DOHH2 (cell line): ENCODE measurements around the gene OCA2.

Source experiments
- H3F3A ChIP-seq: fragments of 200-600 bp; sonication (generic), shearing (Covaris generic); 2 replicates; pipeline ENCODE4 v1.6.0; 2016; ENCODE audit warnings: antibody characterized with exemption, mild to moderate bottlenecking; ENCODE audit not compliant: control insufficient read depth, insufficient read depth
- H3K27ac ChIP-seq: fragments of 200-600 bp; sonication (generic); 2 replicates; pipeline ENCODE4 v1.5.1; 2014; ENCODE audit warnings: low read depth, mild to moderate bottlenecking, low read length, moderate library complexity
- H3K27me3 ChIP-seq: fragments of 200-600 bp; sonication (generic); 2 replicates; pipeline ENCODE4 v1.6.1; 2014; ENCODE audit warnings: mild to moderate bottlenecking, low read length, mixed read lengths; ENCODE audit not compliant: control insufficient read depth
- H3K36me3 ChIP-seq: fragments of 200-600 bp; sonication (generic); 2 replicates; pipeline ENCODE4 v1.6.1; 2014; ENCODE audit warnings: mild to moderate bottlenecking, low read length, moderate library complexity, mixed read lengths; ENCODE audit not compliant: control insufficient read depth
- H3K4me1 ChIP-seq: fragments of 200-600 bp; sonication (generic); 2 replicates; pipeline ENCODE4 v1.6.1; 2014; ENCODE audit warnings: mild to moderate bottlenecking, low read length, mixed read lengths; ENCODE audit not compliant: control insufficient read depth
- H3K4me2 ChIP-seq: fragments of 200-600 bp; sonication (generic); 2 replicates; pipeline ENCODE4 v1.6.0; 2014; ENCODE audit warnings: mild to moderate bottlenecking, low read length, moderate library complexity
- H3K4me3 ChIP-seq: fragments of 200-600 bp; sonication (generic); 2 replicates; pipeline ENCODE4 v1.5.1; 2014; ENCODE audit warnings: mild to moderate bottlenecking, low read length, mixed read lengths
- H3K79me2 ChIP-seq: fragments of 200-600 bp; sonication (generic); 2 replicates; pipeline ENCODE4 v1.6.1; 2014; ENCODE audit warnings: mild to moderate bottlenecking, low read length, mixed read lengths; ENCODE audit not compliant: control insufficient read depth
- H3K9me2 ChIP-seq: fragments of 200-600 bp; sonication (generic); replicated peaks from 2 replicates; pipeline ENCODE4 v1.6.1; 2014; ENCODE audit warnings: mild to moderate bottlenecking, low read length, mixed read lengths; ENCODE audit not compliant: control insufficient read depth
- H3K9me3 ChIP-seq: fragments of 200-600 bp; sonication (generic); 2 replicates; pipeline ENCODE4 v1.6.1; 2014; ENCODE audit warnings: antibody characterized with exemption, low read length, mixed read lengths; ENCODE audit not compliant: control insufficient read depth, insufficient read depth
- H4K20me1 ChIP-seq: fragments of 200-600 bp; sonication (generic); 2 replicates; pipeline ENCODE4 v1.6.0; 2014; ENCODE audit warnings: low read depth, mild to moderate bottlenecking, antibody characterized with exemption, low read length, moderate library complexity; ENCODE audit not compliant: control insufficient read depth, insufficient read depth
- EZH2phosphoT487 ChIP-seq: fragments of 200-600 bp; sonication (generic); IDR thresholded peaks from 2 replicates; pipeline ENCODE4 v1.6.1; 2017; ENCODE audit warnings: borderline replicate concordance, mild to moderate bottlenecking, antibody characterized with exemption, low read length, moderate library complexity, mixed read lengths
- TF ChIP-seq, protein P1 (sequence below): fragments of 200-600 bp; sonication (generic); IDR thresholded peaks from one replicate; pipeline ENCODE4 v1.5.1; 2014; ENCODE audit warnings: antibody characterized with exemption, mild to moderate bottlenecking, low read depth, low read length; ENCODE audit not compliant: poor library complexity, severe bottlenecking

Gene OCA2

DNA sequence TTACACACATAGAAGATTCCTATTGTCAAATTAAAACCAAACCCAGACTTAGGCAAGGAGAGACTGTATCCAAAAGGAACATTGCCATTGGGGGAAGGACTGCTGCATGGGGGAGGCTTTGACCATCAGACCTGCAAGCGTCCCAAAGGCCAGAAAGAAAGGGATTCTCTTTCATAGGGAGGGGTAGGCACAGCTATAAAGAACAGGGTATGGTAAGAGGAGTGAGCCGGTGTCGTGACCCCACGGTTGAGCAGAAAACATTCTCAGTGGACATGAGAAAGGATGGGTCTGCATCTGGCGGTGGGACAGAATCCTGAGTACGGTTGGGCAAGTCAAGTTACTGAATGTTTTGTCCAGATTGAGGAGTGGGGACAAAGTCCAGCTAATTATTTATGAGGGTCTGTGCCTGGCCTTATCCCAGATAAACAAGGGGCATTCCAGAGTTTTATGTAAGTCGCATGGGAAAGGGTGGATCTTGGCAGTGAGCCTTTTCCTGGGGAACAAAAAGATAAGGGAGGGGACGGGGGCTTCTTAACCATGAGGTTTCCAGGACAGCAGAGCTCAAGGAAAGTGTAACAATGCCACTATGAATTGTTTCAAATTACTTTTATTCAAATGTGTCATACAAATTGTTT, 357.8 kb downstream of the OCA2 start:
- no peak for TF ChIP-seq EZH2phosphoT487
- TF ChIP-seq, protein P1, sequence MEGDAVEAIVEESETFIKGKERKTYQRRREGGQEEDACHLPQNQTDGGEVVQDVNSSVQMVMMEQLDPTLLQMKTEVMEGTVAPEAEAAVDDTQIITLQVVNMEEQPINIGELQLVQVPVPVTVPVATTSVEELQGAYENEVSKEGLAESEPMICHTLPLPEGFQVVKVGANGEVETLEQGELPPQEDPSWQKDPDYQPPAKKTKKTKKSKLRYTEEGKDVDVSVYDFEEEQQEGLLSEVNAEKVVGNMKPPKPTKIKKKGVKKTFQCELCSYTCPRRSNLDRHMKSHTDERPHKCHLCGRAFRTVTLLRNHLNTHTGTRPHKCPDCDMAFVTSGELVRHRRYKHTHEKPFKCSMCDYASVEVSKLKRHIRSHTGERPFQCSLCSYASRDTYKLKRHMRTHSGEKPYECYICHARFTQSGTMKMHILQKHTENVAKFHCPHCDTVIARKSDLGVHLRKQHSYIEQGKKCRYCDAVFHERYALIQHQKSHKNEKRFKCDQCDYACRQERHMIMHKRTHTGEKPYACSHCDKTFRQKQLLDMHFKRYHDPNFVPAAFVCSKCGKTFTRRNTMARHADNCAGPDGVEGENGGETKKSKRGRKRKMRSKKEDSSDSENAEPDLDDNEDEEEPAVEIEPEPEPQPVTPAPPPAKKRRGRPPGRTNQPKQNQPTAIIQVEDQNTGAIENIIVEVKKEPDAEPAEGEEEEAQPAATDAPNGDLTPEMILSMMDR, result no peak
- H3K36me3 ChIP-seq, result no peaks in the 10 kb centered on the region
- H3F3A ChIP-seq, result no peaks in the 10 kb centered on the region
- H3K4me3 ChIP-seq, result no peak overlapping the region
- H3K9me3 ChIP-seq, result peaks cover 17% of the 10 kb centered on the region; the same call in 1 of the 2 replicates
- no peak overlapping the region for H3K27ac ChIP-seq
- H3K9me2 ChIP-seq, result no peaks in the 10 kb centered on the region
- H3K79me2 ChIP-seq, result no peaks in the 10 kb centered on the region
- no peak overlapping the region for H3K4me2 ChIP-seq
- no peaks in the 10 kb centered on the region for H3K4me1 ChIP-seq
- no peaks in the 10 kb centered on the region for H4K20me1 ChIP-seq
- H3K27me3 ChIP-seq, result no peaks in the 10 kb centered on the region

DNA sequence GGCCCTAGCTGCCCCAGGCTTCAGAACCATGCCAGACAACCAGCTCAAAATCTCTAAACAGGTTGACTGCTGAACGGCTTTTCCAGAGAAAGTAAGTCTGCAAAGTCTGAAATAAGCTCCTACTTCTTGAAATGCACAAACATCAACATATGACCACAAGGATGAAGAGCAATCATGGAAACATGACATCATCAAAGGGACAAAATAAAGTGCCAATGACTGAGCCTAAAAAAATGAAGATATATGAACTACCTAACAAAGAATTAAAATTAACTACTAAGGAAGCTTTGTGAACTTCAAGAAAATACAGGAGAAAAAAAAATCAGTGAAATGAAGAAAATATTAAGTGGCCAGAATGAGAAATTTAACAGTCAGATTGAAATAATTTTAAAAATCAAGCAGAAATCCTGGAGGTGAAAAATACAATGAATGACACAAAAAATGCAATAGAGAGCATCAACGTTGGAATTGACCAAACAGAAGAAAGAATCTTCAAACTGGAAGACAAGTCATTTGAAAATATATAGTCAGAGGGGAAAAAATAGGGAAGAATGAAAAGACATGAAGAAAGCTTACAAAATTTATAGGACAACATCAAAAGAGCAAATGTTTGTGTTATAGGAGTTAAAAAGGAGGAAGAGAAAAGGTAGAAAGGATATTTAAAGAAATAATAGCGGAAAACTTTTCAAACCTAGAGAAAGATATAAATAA, 364.2 kb downstream of the OCA2 start:
- H4K20me1 ChIP-seq, result no peaks in the 10 kb centered on the region
- H3K79me2 ChIP-seq, result no peaks in the 10 kb centered on the region
- H3K27me3 ChIP-seq, result no peaks in the 10 kb centered on the region
- no peaks in the 10 kb centered on the region for H3F3A ChIP-seq
- H3K4me1 ChIP-seq, result no peaks in the 10 kb centered on the region
- TF ChIP-seq EZH2phosphoT487, result no peak
- TF ChIP-seq, protein P1, result no peak
- no peak overlapping the region for H3K4me3 ChIP-seq
- H3K9me2 ChIP-seq, result no peaks in the 10 kb centered on the region
- no peak overlapping the region for H3K27ac ChIP-seq
- peaks cover 14% of the 10 kb centered on the region; the same call in 1 of the 2 replicates for H3K9me3 ChIP-seq
- H3K36me3 ChIP-seq, result no peaks in the 10 kb centered on the region
- no peak overlapping the region for H3K4me2 ChIP-seq

DNA sequence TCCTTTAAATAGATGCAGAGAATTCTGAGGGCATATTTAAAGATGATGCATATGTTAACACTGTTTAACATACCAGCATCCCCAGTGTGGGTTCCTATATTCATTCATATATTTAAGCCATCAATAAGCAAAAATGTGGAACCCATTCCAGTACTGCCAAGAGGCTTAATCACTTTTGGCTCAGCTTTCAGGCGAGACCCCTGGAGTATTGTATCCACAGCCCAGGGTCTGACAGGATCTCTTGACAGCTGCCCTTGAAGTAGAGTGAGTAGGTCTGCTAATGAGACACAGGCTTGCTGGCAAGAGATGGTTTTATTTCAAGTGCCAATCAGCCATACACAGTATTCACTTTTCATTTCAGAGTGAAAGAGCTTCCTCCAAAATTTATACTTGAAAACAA, 367.3 kb downstream of the OCA2 start:
- no peaks in the 10 kb centered on the region for H3K27me3 ChIP-seq
- no peak overlapping the region for H3K4me3 ChIP-seq
- peaks cover 17% of the 10 kb centered on the region; the same call in 1 of the 2 replicates for H3K9me3 ChIP-seq
- no peaks in the 10 kb centered on the region for H3K79me2 ChIP-seq
- no peak overlapping the region for H3K27ac ChIP-seq
- H3K4me1 ChIP-seq, result no peaks in the 10 kb centered on the region
- H3F3A ChIP-seq, result no peaks in the 10 kb centered on the region
- H4K20me1 ChIP-seq, result no peaks in the 10 kb centered on the region
- no peaks in the 10 kb centered on the region for H3K36me3 ChIP-seq
- H3K9me2 ChIP-seq, result no peaks in the 10 kb centered on the region
- H3K4me2 ChIP-seq, result no peak overlapping the region
- TF ChIP-seq, protein P1, result no peak
- TF ChIP-seq EZH2phosphoT487, result no peak
